ENCODE measurements around the gene APOOL. TPM values are rescaled to one million over a fixed set of nuclear protein-coding genes. Genes with fewer than 3 reads are reported as not detected.

APOOL gene
- total RNA-seq, 1 experiment from 2014 or later, result 10.4 TPM

- DNase-seq (ENCODE audit: low read depth), result peak; percentile 4
Measured at GRCh38 chrX:85084770-85085393, 81.2 kb downstream of the APOOL start.

DNA sequence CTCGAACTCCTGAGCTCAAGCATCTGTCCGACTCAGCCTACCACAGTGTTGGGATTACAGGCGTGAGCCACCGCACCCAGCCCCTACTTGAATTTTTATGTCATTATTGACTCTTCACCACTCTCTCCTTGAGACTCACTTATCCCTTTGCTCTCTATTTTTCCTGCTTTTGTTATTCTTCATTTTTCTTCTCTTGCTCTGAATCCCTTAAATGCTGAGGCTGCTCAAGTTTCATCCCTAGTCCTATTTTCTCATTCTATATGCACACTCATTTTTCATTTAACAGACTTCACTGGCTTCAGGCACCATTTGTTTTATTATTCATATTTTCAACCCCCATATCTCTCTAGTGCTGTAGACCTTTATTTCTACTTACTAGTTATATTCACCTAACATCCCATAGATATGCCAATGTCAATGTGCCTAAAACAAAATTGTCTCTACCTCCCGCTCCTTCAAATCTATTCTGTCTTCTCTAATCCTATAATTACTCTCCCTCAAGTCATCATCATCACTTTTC lies 85.7 kb downstream of the APOOL start:
- DNase-seq (ENCODE audit: low read depth), result no peak

GRCh38 chrX:85107407-85107806 lies 103.7 kb downstream of the APOOL start:
- no peak for DNase-seq (ENCODE audit: low read depth)

DNA sequence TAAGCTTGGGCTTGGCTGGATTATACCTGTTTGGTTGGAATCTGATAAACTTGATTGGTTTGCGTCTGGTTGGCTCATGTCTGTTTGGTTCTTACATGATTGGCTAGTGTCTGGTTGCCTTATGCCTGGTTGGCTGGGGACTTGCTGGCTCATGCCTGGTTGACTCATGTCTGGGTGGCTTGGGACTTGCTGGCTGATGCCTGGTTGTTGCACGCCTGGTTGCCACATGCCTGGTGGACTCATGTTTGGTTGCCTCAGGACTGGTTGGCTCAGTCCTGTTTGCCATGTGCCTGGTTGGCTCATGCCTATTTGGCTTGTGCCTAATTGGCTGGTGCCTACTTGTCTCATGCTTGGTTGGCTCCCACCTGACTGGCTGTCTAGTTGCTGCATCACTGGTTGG lies 104.5 kb downstream of the APOOL start:
- DNase-seq (ENCODE audit: low read depth), result no peak

GRCh38 chrX:85109235-85109634 lies 105.6 kb downstream of the APOOL start:
- DNase-seq (ENCODE audit: low read depth), result peak; percentile 13

DNA sequence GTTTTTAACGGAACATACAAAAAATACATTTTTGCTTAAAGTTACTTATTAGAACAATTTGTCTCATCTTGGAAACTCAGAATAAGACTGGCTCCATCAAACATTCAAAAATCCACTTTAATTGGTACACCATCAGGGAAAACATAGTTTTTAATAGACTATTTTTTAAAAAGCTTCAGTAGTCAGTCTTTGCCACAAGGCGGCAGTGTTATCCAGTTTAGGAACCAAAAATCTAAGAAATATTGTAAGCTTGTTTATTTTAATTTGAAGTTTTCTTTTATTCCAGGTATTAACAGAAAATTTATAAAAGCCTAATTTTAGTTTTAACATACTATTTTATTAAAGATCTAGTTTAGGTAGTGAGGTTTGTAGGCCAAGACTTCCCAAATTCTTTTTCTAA lies 107.7 kb downstream of the APOOL start:
- DNase-seq (ENCODE audit: low read depth), result no peak

DNA sequence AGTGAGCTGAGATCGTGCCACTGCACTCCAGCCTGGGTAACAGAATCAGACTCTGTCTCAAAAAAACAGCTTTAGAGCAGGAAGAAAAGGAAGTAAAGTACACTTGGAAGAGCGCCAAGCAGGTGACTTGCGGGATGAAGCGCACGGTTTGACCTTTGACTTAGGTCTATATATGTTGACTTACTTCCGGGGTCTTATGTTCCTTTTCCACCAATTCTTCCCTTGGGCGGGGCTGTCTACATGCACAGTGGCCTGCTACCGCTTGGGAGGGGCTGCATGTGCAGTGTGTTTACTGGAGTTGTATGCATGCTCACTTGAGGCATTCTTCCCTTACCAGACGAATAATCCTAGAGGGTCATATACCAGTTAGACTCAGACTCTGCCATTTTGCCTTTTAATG lies 108.6 kb downstream of the APOOL start:
- no peak for DNase-seq (ENCODE audit: low read depth)

- DNase-seq (ENCODE audit: low read depth), result no peak
Measured at GRCh38 chrX:85113746-85114145, 110.1 kb downstream of the APOOL start.

GRCh38 chrX:85114171-85114570 lies 110.5 kb downstream of the APOOL start:
- no peak for DNase-seq (ENCODE audit: low read depth)

- no peak for DNase-seq (ENCODE audit: low read depth)
Measured at GRCh38 chrX:85114776-85115175, 111.1 kb downstream of the APOOL start.

- DNase-seq (ENCODE audit: low read depth), result no peak
Measured at GRCh38 chrX:85115252-85115651, 111.6 kb downstream of the APOOL start.

DNA sequence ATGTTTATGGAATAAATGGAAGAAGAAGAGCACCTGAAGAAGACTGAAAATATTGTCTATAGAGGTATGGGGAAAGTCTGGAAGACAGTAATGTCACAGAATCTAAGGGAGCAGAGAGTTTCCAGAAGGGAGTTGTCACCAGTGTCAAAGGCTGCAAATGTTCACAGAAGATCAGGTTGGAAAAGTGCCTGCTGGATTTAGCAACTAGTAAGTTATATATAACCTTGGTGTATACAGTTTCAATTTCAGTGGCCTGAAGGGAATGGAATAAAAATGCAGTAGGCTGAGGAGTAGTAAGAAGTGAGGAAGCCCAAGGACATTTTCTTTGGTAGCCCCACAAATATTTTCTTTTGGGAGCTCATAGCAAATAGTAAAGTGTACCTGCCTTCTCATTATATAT lies 132.7 kb downstream of the APOOL start:
- no peak for DNase-seq (ENCODE audit: low read depth)

GRCh38 chrX:85139422-85139821 lies 135.7 kb downstream of the APOOL start:
- DNase-seq (ENCODE audit: low read depth), result no peak

GRCh38 chrX:85140964-85141363 lies 137.3 kb downstream of the APOOL start:
- no peak for DNase-seq (ENCODE audit: low read depth)

Other genes starting within 250 kb of the APOOL start
- gene SATL1, start 239.9 kb downstream of the APOOL start, total RNA-seq (2014; rRNA removed; shearing (Covaris generic)), result 0.60 TPM in 1 of 2 replicates, not detected in the other
- gene ZNF711, start 240.1 kb downstream of the APOOL start, total RNA-seq (2014; rRNA removed; shearing (Covaris generic)), result 6.3 and 7.5 TPM in 2 replicates